GM21423 (cell line): ENCODE measurements around the gene MSMO1.
"Not testable (repeated sequence)": the region's sequence is repeated elsewhere in the genome, so short reads cannot be mapped to it uniquely, and the experiment has no call there.

Experiments used
- ATAC-seq: cut with Tn5 transposase; IDR thresholded peaks from one replicate; pipeline ENCODE4 v1.9.1; 2021; ENCODE audit warnings: mild to moderate bottlenecking, moderate library complexity; ENCODE audit not compliant: unreplicated experiment

Gene MSMO1

DNA sequence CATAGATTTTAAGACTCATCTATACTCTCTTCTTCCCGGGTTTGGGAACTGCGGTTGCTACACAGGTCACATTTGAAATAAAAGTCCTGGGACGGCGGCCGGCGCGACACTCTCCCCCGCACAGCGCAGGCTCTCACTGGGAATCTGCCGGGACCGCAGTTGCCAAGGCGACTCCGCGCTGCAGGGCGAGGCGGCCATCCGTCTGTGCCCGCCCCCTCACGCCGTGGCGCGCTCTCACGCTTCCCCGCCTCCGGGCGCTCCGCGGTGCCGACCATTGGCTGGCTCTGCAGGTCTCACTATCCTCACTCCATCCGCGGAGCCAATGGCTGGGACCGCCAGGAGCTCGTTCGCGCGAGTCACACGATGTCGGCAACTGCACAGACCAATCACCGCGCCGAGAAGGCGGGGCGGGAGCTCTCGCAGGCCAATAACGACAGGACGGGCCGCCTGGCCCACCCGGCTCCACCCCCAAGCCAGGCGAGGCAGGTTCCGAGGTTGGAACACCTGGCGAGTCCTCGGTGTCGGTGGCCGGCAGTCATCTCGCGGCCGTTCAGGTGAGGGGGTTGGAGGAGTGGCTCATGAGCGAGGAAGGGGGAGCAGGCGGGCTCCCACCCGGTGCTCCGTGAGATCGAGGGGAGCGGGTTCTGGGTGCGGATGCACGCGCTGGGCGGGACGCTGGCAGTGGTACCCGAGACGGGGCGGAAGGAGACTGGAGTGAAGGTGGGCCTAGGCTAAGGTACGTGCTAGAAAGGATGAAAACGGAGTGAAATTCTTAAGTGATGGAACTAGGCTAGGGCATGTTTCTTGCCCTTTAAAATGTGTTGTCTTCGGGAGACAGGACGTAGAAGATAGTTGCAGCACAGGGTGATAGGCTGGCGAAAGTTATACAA lies at the start of gene MSMO1:
TSS of gene MSMO1 (plus strand) at position 459 of the 890 bp plus-strand sequence. CDS start 5,702 bp downstream, outside the sequence.
- peak; percentile 98 for ATAC-seq

DNA sequence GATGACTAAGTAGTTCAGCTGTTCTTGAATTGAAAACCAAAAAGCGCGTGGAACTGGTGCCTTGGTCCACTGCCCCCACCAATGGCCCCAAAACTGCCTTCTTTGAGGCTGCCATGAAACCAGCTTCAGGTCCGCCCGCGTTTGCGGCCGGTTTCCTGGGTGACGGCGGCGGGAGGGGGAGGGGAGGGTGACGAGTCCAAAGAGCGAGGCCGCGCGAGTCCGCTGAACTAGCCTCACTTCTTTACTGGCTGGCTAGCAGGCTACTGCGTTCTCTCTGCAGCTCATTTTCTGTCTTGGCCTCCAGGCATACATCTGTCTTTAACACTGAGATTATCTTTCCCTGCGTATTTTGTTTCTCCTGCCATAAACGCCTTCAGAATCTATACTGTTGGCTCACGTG lies 47.9 kb upstream of the MSMO1 start:
- ATAC-seq: not testable (repeated sequence)

DNA sequence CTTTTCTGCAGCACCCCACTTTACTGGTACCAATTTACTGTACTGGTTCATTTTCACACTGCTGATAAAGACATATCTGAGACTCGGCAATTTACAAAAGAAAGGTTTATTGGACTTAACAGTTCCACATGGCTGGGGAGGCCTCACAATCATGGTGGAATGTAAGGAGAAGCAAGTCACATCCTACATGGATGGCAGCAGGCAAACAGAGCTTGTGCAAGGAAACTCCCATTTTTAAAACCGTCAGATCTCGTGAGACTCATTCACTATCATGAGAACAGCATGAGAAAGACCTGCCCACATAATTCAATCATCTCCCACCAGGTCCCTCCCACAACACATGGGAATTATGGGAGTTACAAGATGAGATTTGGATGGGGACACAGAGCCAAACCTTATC lies 42.8 kb upstream of the MSMO1 start:
- ATAC-seq: not testable (repeated sequence)

DNA sequence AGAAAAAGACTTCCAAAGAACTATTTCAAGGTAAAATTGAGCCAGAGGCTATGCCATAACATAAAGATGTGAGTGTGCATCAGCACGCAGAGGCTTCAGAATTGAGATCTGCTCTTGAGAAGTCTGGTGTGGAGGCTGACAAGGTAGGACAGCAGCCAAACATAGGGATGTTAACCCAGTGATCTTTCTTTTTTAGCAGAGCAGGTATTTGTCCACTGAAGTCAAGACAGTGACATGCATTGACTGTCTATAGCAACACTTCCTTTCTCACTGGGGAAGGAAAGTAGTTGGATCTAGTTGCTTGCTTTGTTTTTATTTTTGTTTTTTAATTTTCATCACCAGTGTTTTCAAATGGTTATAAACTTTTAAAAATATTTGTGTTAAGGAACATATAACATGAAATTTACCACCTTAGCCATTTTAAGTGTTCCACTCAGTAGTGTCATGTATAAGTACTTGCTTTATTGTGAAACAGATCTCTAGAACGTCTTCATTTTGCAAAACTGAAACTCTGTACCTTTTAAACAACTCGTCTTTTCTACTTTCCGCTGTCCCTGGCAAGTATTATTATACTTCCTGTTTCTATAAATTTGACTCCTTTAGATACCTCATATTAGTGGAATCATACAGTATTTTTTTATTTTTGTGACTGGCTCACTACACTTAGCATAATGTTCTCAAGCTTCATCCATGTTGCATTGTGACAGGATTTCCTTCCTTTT lies 40.7 kb upstream of the MSMO1 start:
- peak; percentile 77 for ATAC-seq

DNA sequence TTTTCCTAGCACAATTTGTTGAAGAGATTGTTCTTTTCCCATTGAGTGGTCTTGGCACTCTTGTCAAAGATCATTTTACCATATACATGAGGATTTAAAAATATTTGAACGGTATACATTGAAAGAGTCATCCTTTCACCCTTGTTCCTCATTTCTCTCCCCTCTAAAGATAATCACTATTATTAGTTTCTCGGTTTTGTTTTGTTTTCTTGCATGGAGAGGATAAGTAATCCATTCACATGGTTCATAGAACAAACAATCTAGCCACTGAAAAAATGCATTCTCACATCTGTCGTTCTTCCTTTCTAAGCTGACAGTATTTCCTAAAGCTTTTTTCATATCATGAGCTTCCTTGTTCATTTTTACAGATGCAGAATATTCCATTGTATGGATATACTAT lies 39.2 kb upstream of the MSMO1 start:
- peak; percentile 58 for ATAC-seq

DNA sequence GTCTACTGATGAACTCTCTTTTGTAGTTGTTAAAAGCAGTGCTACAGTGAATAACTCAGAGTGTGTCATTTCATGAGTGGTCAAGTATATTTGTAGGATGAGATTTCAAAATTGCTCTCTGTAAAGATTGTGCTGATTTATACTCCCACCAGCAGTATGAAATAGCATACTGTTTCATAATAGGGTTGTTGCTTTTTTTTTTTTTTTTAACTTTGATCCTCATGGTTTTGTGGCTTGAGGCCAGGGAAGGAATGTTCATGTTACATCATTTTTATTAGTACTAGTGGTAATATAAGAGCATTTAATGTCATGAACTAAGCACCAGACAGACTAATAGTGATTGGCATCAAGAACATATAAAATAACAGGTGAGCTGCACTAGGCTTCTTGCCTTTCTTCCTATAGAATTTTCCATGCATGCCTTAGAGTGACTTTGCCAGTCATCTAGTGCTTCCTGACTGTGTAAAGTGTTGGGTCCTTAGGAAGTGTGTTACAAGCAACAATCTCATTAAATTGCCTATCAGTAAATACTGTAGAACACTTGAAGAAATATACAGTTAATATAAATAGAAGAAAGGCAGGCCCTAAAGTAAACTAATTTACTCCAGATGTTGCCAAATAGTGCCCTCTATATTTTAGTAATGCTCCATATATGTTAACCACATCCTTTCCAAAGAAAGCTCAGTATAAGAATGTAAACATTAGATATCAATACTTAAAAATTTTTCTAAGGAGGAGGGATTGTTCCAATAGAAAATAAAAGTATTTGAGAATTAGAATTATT lies 38.6 kb upstream of the MSMO1 start:
- ATAC-seq: peak; percentile 27

DNA sequence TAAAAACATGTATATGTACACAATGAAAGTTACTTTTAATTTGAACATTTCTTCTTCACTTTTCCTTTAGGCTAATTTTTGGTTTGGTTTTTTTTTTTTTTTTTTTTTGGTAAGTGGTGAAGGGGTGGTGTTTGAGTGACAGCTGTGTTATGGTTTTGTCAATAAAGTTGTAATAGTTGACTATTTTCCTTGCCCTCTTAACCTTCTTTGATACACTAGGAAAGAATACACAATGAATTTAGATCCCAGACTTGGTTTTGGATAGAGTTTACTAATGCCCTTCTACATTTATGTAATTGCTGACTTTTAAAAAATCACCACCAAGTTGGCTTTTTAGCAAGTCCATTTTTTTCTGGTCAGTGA lies 38.1 kb upstream of the MSMO1 start:
- no peak for ATAC-seq

DNA sequence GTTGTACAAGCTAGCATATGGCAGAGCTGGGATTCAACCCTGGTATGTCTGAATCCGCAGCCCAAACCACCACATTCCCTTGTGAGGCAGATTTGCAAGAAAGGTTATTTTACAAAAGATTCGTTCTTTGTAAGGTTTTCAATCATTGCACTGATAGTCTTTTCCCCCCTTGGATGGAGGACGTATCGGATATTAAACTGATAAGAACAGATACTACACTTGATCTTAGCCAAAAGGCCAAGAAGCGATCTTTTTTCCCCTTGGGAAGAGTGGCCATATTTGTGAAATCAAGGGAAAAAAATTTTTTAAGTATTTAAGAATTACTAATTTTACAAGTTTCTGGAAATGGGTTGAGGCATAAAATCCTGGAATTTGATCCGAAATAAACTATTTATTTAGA lies 34.4 kb upstream of the MSMO1 start:
- no peak for ATAC-seq

DNA sequence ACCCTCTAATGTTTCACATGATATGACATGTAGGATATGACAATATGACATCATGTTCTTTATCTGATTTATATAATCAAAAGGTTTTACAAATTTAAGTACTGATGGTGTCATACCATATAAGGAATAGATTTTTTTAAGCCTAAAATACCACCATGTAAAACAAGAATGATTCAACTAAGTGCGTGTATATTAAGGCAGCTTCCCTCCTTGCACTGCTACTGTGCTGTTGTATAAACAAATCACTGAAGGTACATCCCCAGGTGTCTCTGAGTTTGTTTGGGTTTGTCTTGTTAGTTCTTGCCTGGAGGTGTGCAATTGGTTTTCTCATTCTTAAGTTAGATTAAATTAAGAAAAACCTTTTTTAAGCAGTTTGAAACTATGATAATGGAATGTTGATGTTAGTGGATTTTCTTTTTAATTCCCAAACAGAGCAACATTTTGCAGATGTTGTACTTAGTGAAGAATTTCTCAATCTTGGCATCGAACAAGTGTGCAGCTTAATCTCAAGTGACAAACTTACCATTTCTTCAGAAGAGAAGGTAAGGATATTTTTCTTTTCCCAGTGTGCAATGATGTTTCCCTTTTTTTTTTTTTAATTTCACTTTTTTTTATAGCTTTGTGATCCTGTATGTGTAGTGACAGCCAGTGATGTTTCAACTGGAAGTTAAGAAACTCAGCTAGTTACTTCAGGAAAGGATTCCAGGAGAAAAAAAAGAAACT lies 33.4 kb upstream of the MSMO1 start:
- ATAC-seq: no peak

DNA sequence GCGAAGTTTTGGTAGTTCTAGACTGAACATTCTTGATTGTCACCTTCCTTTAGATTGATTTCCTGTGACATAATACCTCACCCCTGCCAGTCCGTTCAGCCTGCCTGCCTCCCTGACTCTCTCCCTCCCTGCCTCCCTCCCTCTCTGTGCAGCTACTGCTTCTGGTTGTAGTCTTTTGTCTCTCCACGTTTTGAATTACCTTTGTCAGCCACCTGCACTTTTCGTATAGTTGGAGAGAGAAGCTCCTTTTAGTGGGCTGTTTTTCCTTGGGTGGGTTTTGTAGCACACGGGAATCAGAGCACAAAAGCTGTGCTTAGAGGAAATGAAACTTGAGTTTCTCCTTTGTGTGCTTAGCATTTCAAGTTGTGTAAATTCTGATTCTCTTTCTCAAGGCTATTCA lies 32.6 kb upstream of the MSMO1 start:
- ATAC-seq: peak; percentile 95

DNA sequence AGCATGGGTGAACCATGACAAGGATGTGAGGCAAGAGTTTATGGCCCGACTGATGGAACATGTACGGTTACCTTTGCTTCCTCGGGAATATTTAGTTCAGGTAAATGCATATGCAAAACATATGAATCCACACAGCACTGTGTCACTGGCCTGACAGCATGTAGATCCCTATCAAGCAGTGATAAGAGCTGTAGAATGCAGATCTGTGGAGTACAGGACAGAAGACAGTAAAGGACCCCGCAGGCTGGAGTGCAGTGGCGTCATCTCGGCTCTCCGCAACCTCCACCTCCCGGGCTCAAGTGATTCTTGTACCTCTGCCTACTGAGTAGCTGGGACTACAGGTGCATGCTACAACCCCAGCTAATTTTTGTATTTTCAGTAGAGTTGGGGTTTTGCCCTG lies 29.8 kb upstream of the MSMO1 start:
- ATAC-seq: no peak

DNA sequence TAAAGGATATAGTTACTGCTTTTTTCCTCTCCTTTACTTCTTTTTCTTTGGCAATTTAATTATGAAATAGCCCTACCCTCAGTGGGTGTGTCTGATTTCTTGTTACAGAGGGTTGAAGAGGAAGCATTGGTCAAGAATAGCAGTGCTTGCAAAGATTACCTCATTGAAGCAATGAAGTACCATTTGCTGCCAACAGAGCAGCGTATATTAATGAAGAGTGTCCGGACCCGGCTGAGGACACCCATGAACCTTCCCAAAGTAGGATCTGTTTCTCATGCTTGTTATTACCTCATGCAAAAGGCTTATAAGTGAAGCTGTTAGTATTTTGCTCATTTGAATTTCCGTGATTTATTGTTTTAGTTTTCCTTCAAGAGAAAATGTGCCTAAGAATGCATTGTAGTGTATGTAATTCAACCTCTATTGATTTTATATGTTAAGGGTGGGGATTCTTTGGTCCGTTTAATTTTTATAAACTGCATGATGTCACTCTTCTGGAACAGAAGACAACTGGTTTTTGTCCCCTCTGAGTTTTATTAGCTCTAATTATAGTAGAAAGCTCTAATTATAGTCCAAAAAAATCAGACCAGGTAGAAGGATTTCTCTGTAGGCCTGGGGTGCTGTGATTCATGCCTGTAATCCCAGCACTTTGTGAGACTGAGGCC lies 27.9 kb upstream of the MSMO1 start:
- ATAC-seq: no peak

DNA sequence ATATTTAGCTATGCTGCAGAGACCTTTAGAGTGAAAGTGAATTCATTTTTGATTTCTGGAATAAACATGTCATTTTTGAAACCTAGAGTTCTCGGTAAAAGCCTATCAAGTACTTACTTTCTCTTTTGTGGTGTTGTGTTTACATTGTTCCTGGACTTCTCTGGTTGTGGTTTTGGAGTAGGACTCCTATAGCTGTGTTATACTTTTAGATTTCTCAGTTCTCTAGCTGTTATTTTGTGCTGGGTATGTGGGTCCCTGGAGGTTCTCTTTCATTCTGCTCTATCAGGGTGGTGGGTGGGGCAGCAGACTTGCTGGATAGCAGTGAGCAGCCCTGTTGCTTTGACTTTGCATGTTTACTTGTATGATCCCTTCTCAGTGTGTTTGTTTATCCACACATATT lies 25.6 kb upstream of the MSMO1 start:
- peak; percentile 89 for ATAC-seq

DNA sequence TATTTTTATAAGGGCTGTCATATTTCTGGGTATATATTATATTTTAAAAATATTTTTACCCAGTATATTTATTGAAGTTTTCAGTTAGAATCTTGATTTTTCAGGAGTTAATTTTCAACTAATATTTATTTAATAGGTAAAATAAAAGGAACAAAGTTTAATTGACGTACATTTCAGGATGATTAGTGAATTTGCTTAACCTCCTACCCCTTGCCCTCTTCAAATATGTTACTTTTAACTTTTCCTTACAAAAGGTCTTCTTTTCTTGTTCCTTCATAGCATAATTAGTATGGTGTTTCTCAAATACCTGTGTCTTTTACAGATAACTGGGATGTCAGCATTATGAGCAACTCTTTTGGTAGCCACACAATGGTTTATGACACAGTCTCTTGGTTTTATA lies 24.8 kb upstream of the MSMO1 start:
- no peak for ATAC-seq

DNA sequence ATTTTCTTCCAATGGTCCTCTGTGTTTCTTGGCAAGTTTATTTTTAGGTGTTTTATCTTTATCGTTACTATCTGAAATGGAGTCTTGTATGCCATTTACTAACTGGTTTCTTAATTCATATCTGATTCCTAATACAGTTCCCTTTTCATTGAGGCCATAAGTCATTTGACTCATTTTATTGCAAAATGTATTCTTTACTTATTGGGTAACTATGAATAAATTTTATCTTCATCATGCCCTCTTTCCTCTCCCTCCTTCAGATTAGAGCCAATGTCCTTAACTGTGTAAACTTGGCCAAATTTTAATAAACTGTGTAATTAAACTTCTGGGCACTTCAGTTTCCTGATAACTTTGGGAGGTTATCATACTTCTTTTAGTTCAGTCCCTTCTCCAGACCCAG lies 19.3 kb upstream of the MSMO1 start:
- no peak for ATAC-seq

DNA sequence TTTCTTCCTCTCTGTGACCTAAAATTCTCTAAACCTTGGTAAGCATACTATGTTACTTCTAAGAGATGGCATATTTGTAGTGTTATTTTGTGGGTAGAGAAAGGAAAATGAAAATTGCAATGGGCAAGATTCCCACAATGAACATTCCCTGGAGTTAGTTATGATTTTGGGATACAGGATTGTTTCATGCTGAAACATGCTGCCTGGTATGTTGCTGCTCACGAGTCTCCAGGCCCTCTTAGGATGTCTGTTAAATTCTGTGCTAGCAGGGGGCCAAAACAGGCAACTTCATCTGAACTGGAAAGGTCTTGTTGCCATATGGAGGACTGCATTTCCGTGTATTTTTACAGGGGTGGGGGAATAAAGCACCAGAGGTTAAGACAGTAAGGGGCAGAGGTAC lies 18.9 kb upstream of the MSMO1 start:
- no peak for ATAC-seq

DNA sequence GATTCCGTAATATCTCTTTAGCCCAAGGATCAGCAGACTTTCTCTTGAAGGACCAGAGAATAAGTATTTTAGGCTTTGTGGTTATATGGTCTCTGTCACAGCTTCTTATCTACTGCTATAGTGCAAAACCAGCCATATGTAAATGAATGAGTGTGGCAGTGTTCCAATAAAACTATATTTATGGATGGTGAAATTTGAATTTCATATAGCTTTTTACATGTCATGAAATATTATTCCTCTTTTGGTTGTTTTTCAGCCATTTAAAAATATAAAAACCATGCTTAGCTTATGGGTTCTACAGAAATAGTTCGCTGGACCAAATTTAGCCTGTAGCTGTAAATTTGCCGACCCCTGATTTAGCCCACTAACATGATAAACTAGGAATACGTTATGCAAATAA lies 18.0 kb upstream of the MSMO1 start:
- ATAC-seq: no peak

DNA sequence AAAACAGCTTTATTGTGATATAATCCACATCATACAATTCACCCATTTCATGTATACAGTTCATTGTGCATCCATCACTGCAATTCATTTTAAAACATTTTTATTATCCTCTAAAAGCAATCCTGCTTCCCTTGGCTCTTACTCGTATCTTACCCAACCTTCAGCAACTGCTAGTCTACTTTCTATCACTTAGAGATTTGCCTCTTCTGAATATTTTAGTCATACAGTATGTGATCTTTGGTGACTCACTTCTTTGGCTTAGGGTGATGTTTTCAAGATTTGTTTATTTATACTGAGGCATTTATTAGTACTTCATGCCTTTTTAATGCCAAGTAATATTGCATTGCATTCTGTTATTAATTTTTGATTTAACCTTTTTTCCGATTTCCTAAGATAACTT lies 15.0 kb upstream of the MSMO1 start:
- no peak for ATAC-seq

DNA sequence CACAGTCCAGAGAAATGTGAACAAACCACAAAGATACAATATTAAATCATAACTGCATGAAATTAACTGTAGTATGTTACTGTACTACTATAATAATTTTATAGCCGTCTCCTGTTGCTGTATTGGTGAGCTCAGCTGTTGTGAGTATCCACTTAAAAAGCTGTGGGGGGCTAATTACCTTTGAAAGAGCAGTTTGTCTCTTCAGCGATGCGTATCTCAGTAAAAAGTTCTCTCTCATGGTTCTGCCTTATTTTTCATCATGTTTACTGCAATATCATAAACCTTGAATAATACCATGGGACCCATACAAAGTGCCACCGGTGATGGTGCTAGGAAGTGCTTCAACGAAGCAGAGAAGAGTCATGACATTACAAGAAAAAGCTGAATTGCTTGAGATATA lies 8.4 kb upstream of the MSMO1 start:
- no peak for ATAC-seq

DNA sequence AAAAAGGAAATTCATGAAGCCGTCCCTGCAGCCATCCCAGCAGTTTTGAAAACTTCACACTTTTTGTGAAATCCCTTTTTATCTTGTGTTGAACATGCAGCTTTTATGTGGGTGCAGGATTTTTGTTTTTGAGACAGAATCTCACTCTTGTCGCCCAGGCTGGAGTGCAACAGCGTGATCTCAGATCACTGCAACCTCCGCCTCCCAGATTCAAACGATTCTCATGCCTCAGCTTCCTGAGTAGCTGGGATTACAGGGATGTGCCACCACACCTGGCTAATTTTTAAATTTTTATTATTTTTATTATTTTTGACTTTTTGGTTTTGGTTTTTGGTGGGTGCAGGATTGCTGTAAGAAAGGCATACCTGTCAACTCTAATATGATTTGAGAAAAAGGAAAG lies 8.0 kb upstream of the MSMO1 start:
- ATAC-seq: no peak
